HG03108 (cell line): ENCODE data around the gene KCNJ15.

Experiments
- ATAC-seq: cut with Tn5 transposase; IDR thresholded peaks from one replicate; pipeline ENCODE4 v1.9.1; 2021; ENCODE audit warnings: moderate library complexity; ENCODE audit not compliant: unreplicated experiment

The KCNJ15 gene

DNA sequence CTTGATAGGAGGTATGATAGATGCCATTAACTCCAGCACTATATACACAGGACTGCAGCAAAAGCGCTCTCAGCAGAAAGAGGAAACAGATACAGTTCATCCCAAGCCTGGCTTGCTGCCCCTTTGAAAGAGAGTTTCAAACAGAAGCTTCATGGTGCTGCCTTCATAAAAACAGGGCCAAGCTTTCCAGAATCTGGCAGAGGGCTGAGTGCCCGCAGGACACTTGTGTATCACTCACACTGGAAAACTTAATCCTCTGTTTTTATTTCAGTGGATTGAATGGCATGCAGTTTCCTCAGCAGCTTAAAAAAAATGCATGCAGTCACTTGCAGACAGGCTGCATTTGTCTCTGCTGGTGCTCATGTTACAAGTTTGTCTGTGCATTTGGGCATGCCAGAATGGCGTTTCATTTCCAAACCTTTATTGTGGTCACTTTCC, 40.4 kb downstream of the KCNJ15 start:
- no peak for ATAC-seq

DNA sequence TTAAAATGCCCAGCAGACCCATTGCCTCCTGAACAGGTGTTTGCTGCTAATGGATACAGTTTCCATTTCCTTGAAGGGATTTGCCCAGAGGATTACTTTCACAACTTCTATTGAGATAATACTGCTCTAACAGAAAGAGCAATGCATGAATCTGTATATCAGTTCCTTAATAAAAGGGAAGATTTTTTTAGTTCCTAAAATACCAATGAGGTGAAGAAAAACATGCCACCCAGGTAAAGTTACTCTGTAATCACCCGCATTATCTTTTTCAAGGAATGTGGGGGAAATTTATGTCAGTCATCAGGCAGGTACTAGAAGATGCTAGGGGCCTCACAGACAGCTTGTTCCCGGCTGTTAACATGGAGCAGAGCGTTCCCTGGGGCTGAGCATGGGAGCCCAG, 41.1 kb downstream of the KCNJ15 start:
- ATAC-seq = no peak

DNA sequence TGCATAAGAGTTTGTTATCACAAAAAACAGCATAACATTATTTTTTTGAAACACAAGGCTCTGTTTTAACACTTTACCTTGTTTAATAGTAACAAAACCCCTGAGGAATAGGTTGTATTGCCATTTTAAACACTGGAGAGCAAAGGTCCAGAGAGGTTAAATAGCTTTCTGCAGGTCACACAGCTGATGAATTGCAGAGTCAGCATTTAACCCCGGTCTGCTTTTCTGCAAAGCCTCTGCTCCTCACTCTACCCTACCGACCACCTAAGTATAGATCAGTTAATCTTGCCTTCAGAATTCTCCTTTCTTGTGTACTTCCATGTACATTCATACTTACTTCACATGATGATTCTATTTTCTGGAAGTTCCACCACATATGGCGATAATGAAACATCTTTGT, 42.0 kb downstream of the KCNJ15 start:
- no peak for ATAC-seq

DNA sequence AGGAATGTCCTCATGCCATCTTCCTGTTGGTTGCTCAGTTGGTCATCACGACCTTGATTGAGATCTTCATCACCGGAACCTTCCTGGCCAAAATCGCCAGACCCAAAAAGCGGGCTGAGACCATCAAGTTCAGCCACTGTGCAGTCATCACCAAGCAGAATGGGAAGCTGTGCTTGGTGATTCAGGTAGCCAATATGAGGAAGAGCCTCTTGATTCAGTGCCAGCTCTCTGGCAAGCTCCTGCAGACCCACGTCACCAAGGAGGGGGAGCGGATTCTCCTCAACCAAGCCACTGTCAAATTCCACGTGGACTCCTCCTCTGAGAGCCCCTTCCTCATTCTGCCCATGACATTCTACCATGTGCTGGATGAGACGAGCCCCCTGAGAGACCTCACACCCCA, 42.9 kb downstream of the KCNJ15 start:
- ATAC-seq = no peak

DNA sequence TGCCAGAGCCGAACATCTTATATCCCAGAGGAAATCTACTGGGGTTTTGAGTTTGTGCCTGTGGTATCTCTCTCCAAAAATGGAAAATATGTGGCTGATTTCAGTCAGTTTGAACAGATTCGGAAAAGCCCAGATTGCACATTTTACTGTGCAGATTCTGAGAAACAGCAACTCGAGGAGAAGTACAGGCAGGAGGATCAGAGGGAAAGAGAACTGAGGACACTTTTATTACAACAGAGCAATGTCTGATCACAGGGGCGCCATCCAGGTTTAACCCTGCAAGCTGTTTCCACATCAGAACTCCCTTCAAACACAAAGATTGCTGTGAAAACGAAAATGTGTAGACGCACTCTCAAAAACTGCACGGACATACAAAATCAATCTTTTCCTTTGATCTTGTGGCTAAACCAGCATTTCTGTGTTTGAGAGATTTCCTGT, 43.4 kb downstream of the KCNJ15 start:
- ATAC-seq = no peak

DNA sequence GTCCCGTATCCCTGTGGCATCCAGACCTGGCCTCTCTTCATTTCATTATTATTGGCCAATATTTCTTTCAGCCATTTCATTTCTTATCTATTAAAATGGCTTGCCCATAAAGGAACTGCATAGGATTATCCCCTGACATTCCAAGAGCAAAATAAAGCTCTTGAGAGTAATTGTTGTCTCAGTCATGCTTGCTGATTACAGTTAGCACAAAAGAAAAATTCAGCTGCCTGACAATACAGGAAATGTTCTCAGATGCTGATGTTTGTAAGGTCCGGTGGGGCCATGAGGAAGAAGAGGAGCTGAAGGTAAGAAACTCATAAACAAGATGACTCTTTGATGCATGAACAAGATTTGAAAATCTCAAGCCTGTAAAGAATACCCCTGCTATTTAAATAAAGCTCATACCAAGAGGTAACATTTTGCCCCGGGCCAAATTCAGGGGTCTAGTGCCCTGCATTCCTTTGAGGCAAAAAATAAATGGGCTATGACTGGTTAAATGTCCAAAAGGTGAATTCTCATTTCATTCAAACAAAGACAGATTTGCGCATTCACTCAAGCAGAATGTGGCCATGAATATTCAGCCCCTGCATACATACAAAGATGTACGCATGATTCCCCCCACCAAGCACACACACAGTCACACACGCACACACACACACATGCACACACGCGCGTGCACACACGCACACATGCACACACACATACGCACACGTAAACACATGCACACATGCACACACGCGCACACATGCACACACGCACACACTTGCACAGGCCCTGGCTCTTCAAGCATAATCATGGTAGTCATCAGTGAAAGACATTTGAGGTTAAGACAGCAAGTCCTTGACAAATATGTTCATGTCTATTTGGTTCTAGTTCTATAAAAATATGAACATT, 44.8 kb downstream of the KCNJ15 start:
- no peak for ATAC-seq

DNA sequence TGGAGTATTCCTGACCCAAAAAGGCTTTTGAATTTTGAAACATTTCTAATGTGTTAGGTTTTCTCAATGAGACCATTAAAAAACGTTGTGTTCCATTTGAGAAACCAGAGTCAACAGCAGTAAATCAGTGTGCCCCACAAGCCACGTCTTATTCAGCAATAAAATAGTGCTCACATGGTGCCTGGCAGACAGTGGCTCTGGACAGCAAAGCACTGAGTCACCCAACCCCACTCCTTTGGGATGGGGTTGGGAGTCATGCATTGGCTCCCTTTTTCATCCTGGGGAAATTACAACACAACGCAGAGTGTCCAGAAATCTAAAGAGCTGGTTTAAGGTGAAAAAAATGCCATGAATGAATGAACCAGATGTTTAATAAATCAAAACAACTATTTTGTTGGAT, 46.5 kb downstream of the KCNJ15 start:
- ATAC-seq = no peak

DNA sequence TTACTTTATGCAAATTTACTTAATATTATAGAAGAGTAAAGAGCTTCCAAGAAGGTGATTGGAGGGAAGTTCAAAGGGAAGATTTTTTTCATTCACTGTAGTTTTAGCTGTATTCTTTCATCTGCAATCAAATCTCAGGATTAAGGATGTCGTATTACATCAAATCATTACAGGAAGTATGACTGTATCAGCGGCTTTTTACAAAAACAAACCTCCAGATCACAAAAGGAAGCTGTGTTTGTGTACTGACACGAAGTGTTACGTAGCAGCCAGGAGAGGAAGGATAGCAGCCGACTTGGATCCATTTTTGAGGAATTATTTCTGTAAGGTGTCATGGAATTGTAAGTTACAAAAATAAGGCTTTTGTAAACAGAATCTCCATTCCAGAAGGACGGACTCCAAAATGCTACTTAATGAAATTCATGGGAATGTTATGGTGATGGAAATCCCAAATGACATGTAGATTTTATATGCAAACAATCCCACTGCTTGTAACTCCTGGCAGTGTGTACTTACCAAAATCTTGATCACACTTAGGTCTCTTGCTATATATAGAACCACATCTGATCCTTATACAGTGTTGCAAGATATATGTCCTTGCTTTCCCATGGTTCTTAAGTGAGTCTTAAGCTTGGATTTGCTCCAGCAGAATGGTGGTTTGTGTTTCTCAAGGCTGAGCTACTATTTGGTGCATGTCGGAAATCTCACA, 49.8 kb downstream of the KCNJ15 start:
- no peak for ATAC-seq

DNA sequence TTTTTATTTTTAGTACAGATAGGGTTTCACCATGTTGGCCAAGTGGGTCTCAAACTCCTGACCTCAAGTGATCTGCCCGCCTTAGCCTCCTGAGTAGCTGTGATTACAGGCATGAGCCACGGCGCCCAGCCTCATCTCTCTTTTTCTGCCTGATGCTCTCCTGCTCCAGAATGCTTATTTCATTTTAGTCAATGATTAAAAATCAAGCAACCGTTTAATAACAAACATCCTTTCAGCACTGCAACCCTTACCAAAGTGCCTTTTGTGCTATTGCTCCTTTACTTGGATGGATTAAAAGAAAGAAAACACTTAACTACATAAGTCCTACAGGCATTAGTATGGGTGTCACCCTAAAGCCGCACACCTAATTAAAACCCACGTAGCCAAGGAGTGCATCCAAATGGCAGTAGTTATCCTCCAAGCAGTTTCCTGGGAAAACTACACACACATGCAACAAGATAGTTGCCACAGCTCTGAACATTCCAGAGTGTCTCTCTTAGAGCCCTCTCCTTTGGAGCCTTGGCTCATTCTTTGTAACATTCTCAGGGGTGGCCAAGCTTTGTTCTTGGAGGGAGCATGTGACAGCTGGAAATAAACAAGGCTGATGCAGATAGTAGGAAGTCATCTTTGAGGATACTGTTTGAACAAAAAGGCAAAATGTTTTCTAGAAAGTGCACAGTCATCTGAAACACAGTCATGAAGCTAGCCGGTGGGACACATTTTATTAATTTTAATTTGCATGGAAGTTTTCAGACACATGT, 51.2 kb downstream of the KCNJ15 start:
- no peak for ATAC-seq

DNA sequence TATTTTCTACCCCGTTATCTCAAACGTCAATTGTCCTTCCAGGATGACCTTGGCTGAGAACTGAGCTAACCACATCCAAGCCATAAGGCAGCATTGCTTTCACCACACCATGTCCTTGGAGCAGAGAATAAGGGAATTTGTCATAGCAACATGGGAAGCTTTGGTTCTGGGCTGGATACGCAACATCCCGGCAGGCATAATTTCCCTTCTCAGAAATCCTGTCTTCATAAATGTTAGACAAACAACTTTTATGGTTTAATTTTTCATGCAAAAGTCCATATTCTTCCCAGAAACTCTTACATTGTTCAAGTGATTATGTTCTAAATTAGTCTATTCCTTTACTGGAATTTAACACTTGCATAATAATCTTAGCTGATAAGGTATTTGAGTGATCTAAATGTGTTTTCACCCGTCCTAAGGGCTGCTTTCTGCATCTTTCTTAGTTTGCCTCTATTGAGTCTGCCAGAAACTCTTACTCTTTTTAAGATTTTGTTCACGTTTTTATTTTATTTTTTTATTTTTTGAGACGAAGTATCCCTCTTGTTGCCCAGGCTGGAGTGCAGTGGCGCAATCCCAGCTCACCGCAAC, 51.8 kb downstream of the KCNJ15 start:
- ATAC-seq = no peak

DNA sequence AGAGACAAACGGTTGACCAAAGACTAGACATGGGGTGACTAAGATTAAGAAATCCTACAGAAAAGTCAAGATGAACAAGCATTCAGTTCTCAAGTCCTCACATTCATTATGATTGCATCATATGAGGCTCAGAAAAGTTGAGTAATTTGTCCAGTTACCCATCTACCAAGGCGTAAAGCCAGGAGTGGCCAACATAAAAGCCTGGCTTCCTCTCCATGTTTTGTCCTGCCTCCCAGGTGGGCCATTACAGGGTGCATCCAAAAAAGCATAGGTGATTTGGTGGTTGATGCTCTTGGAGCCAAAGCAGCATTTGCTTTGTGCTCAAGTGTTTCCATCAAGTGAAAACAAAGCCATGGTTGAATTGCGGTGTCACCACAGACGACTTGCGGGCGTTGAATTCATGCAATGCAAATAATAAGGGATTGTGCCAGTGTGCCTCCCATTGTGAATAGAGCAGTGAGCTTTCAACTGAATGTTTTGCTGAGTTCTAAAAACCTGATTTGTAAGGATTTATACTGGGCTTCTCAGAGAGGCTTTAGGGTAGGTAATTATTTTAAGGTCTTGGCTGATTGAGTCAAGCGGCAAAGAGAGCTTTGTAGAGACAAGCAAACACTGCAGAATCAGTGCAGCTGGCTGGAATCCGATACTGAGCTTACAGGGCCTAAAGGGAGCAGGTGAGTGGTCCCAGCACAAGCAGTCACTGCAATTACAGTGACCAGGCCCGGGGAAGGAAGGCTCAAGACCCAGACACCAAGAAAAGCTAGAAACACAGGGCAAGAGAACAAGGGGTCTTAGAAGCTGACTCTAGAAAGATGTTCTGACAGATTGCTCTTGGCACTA, 54.1 kb downstream of the KCNJ15 start:
- no peak for ATAC-seq

DNA sequence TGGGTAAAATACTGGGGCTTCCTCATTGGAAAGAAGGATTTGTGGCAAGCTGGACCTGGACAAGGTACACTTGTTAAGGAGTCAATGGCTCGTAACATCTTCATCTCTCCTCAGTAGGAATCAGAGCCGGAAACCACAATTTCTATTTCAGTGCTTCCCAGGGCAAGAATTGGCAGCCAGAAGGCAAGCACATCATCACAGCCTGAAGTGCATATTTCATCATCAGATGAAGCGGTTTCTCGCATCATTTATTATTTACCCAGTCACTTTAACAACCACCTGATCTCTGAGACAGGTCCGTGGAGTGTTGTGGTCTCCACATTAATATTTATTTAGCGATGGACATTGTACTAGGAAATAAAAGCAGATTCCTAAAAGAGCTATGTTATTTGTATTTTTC, 55.0 kb downstream of the KCNJ15 start:
- ATAC-seq = no peak

DNA sequence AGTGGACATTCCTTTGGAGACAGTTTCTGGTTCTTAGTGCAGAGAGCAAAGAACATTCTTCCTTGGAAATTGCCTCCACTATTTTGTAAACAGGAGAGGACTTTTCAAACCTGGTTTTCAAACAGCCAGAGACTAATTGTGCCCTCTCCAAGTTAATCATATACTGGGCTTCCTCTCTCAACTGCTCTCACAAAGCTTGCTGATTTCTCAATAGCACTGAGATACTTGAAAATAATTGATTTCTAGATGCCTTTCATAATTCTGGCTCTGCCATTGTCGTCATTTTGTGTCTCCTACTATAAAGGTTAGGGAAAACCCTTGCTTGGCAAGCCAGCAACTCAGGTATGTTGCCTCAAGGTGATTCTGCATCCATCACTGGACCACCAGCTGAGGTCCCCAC, 56.0 kb downstream of the KCNJ15 start:
- no peak for ATAC-seq

DNA sequence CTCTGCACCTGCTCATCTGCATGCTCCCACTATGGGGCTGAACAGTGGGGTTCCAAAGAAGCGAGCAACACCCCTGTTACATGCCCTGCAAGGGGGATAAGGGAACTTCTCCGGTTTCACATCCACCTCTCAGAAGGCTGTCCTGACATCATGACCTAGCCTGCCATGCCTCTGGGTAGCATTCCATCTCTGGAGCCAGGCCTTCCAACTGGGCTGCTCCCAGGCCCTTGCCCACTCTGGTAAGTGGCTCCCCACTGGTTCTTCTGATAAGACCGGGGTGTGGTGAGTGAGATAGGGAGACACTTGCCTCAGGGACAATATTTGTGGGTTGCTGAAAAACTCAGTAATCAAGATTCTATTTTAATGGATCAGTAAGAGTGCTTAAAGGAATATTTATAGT, 57.8 kb downstream of the KCNJ15 start:
- no peak for ATAC-seq

DNA sequence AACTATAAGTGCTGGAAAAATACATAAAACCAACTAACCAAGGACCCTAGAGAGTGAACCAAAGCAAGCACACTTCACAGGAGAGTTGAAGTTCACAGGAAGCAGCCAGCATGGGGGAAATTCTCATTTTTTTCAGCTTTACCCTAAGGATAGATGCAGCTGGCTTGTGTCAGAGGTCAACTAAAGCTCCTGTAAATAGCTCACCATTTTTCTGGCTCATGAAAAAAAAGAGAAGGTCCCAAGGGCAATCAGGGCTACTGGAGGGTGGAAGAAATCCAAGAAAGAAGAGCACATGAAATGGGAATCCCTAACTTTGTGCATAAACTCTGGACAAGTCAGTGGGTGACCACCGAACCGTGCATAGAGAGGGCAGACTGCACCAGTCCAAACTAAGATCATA, 58.3 kb downstream of the KCNJ15 start:
- no peak for ATAC-seq

DNA sequence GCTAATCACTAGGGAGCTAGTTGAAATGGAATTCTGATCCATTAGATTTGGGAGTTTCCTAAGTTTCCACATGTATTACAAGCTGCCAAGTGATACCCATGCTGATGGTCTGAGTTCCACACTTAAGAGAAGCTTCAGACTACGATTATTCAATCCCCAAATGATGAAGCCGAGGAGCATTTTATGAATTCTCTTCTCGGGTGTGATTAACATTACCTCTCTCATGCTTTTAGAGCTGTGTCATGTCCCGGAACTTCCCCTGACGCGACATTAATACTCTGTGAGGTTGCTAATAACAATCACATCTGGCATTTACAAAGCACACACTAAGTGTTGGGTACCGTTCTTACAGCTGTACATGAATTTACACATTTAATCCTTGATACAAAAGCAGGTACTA, 63.0 kb downstream of the KCNJ15 start:
- ATAC-seq = no peak

DNA sequence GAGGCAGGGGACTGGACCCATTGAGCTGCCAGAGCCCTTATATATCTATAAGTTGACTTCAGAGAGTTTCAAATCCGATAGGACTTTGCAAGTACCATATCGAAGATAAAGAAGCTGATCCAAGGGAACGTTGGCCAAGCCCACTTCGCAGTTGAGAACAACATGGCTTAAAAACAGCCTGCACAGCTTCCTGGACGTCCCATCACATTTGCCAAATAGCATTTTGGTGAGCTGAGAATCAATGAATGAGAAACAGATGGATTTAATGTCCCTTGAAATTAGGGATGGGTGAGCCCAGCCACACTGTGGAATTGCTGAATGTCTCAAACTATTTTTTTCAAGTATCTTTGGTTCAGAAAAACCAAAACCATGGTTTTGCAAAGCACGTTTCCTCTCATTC, 64.8 kb downstream of the KCNJ15 start:
- no peak for ATAC-seq

DNA sequence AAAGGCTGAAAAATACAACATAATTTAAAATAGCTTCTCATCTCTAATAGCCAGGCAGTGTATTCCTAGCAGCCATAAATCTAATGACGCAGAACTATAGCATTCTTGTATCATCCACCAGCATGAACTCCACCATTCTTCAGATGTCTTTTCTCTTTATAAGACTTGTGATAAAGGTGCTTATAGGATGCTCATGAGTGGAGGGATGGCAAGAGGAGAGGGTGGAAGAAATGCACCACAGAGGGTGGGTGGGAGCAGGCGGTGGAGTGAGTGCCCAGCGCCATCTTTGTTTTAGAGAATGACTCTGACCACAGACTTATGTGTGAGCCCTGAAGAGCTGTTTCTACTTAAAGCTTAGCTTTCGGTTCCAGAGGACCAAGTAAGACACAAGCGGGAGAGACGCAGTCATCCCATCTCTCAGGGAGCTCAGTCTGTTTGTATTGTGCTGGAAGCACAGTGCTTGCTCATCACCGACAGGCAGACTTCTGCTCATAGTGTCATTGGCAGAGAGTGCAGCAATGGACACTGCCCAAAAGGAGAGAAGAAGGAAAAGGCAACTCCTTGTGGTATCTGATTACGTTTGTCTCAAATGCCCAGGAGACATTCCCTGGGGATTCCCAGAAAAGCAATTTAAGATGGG, 65.6 kb downstream of the KCNJ15 start:
- no peak for ATAC-seq

DNA sequence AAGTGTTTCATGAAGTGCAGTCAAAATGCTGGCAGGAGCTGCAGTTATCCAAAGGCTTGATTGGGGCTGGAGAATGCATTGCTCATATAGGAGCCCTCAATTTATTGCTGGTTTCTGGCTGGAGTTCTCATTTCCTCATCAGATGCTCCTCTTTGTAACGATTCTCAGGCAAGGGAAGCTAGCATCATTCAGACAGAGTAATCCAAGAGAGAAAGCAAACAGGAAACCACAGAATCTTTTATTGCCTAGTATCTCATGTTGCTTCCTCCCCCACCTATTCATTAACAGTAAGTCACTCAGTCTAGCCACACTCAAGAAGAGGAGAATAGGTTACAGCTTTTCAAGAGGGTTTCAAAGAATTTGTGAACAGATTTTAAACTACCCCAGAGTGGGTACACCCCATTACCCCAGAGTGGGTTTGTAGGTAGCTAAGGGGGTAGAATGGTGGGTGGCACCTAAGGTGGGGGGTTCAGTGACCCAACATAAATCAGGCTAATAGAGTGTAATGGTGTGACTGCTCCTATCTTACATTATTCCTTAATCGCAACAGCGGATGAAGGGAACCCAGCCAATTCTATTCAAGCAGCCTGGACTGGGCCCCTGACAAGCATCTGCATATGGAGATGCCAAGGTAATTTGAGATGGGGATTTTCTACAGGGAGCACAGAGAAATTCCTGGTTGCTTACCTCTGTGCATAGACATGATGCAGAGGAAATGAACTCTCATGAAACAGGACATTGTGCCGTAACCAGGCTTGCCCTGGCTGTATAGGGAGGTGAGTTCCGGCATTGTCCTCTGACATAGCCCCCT, 67.1 kb downstream of the KCNJ15 start:
- ATAC-seq = no peak
